ENCODE data around the gene ALS2CL.

Gene ALS2CL

GRCh38 chr3:46626039-46626438 lies 67.4 kb downstream of the ALS2CL start:
- no peak for DNase-seq

- DNase-seq, result no peak
These were observed 68.4 kb downstream of the ALS2CL start for GRCh38 chr3:46624975-46625490.

GRCh38 chr3:46624533-46624932 lies 68.9 kb downstream of the ALS2CL start:
- no peak for DNase-seq

- no peak for DNase-seq
These were observed 73.4 kb downstream of the ALS2CL start for GRCh38 chr3:46619845-46620778.
